Right hindlimb (tissue), 1 donor: ENCODE results near the gene NTN1.

ENCODE experiments used
- DNase-seq: peaks from one replicate; pipeline ENCODE4 v3.0.0-alpha.2; 2018

NTN1 gene

GRCh38 chr17:9038380-9038779 lies 17.1 kb downstream of the NTN1 start:
- DNase-seq, result no peak

GRCh38 chr17:9044772-9045463 lies 23.6 kb downstream of the NTN1 start:
- DNase-seq, result peak; percentile 71

- DNase-seq, result no peak
Observed at GRCh38 chr17:9050801-9051401, 29.6 kb downstream of the NTN1 start.

- DNase-seq, result no peak
Observed at GRCh38 chr17:9051561-9051960, 30.3 kb downstream of the NTN1 start.

- no peak for DNase-seq
Observed at GRCh38 chr17:9052921-9053320, 31.6 kb downstream of the NTN1 start.

GRCh38 chr17:9053406-9053805 lies 32.1 kb downstream of the NTN1 start:
- DNase-seq, result no peak

- DNase-seq, result no peak
Observed at GRCh38 chr17:9054126-9054975, 33.0 kb downstream of the NTN1 start.

GRCh38 chr17:9055281-9055680 lies 34.0 kb downstream of the NTN1 start:
- DNase-seq, result no peak

GRCh38 chr17:9056566-9056965 lies 35.3 kb downstream of the NTN1 start:
- no peak for DNase-seq

GRCh38 chr17:9057310-9057709 lies 36.0 kb downstream of the NTN1 start:
- no peak for DNase-seq

GRCh38 chr17:9062399-9062902 lies 41.1 kb downstream of the NTN1 start:
- DNase-seq, result no peak

GRCh38 chr17:9064311-9064834 lies 43.1 kb downstream of the NTN1 start:
- DNase-seq, result no peak

GRCh38 chr17:9071016-9071415 lies 49.7 kb downstream of the NTN1 start:
- DNase-seq, result no peak

GRCh38 chr17:9071811-9072498 lies 50.6 kb downstream of the NTN1 start:
- no peak for DNase-seq

GRCh38 chr17:9072696-9073339 lies 51.5 kb downstream of the NTN1 start:
- DNase-seq, result peak; percentile 89

- peak; percentile 75 for DNase-seq
Observed at GRCh38 chr17:9074131-9074530, 52.8 kb downstream of the NTN1 start.

GRCh38 chr17:9079461-9080103 lies 58.3 kb downstream of the NTN1 start:
- no peak for DNase-seq

GRCh38 chr17:9080296-9080914 lies 59.1 kb downstream of the NTN1 start:
- DNase-seq, result no peak

- DNase-seq, result no peak
Observed at GRCh38 chr17:9080983-9081382, 59.7 kb downstream of the NTN1 start.

- DNase-seq, result no peak
Observed at GRCh38 chr17:9086577-9086976, 65.3 kb downstream of the NTN1 start.

- DNase-seq, result no peak
Observed at GRCh38 chr17:9087921-9088320, 66.6 kb downstream of the NTN1 start.
